Ovary (tissue), 9 donors: ENCODE data around the gene PPARA. TPM values are rescaled to one million over a fixed set of nuclear protein-coding genes. Genes with fewer than 3 reads are reported as not detected.

ENCODE experiments used
- DNase-seq, 5 donors: peaks; one replicate each; pipeline ENCODE4 v3.0.0-alpha.2; 2019 to 2020
- H3K27ac ChIP-seq, 2 donors: fragments of 200-600 bp; one replicate each; pipeline versions ENCODE4 v1.5.1 to v1.8.0; 2019 to 2022
- H3K27me3 ChIP-seq: fragments of 200-600 bp; one replicate; pipeline ENCODE4 v1.8.0; 2022
- H3K36me3 ChIP-seq: fragments of 200-600 bp; sonication (generic); one replicate; pipeline ENCODE4 v1.5.1; 2019
- H3K4me1 ChIP-seq: one replicate; pipeline ENCODE4 v1.8.1; 2013; ENCODE audit warnings: mild to moderate bottlenecking, moderate library complexity; ENCODE audit not compliant: insufficient read depth
- H3K4me3 ChIP-seq: fragments of 200-600 bp; sonication (generic); one replicate; pipeline ENCODE4 v1.5.1; 2017
- H3K9me3 ChIP-seq, 2 donors: fragments of 200-600 bp in 1 of 2; sonication (generic) in 1 of 2; one replicate each; pipeline versions ENCODE4 v1.5.1 to v1.8.1; 2013 to 2019; ENCODE audit warnings: mild to moderate bottlenecking in 1 of 2, moderate library complexity in 1 of 2
- CTCF ChIP-seq, 3 donors: fragments of 450-650 bp in 2 of 3; fragments of 200-600 bp in 1 of 3; IDR thresholded peaks; one replicate each; pipeline versions ENCODE4 v1.5.1 to v1.8.0; 2016 to 2022; ENCODE audit warnings: antibody characterized with exemption in 3 of 3, mild to moderate bottlenecking in 1 of 3
- EP300 ChIP-seq: sonication (generic); formaldehyde crosslinking; IDR thresholded peaks from one replicate; pipeline ENCODE4 v1.6.1; 2017; ENCODE audit warnings: antibody characterized with exemption
- POLR2A ChIP-seq: fragments of 450-650 bp; IDR thresholded peaks from one replicate; pipeline ENCODE4 v1.6.1; 2017; ENCODE audit warnings: antibody characterized with exemption, mild to moderate bottlenecking, moderate library complexity
- WGBS, 3 donors: extraction: QIAGEN DNeasy Blood & Tissue Kit in 1 of 3; methylation state at CpG; one replicate each; pipeline versions ENCODE4 v1.1.5 to v1.1.7; 2013 to 2017; 5-methylcytosine and 5-hydroxymethylcytosine counted together
- intact Hi-C, 4 donors: fragments of 100-400 bp; cut with DNase I; formaldehyde crosslinking; loops; one replicate each; pipeline versions ENCODE4 v1.11.0 to v1.15.1; 2022 to 2023
- polyA plus RNA-seq, 2 donors: library from polyadenylated mRNA; stranded (reverse); fragments of 200-250 nt in 1 of 2; fragments of 350-450 nt in 1 of 2; fragmentation: Illumina TruSeq in 1 of 2; extraction: RNeasy Lipid Tissue Mini Kit (QIAGEN cat#74804) in 1 of 2; gene quantifications; one replicate each; pipeline ENCODE4 v1.2.3, GENCODE V29; 2013 to 2014
- total RNA-seq, 7 donors: library from RNA; depleted of rRNA in 2 of 7; stranded (reverse); fragments of >200 nt in 2 of 7; fragmentation: NEBNext Ultra II Directional in 3 of 7; extraction: Animal tissue kit (Norgen Biotek cat#: 25700) in 3 of 7; gene quantifications; one replicate each; pipeline versions ENCODE4 v1.1.0 to v1.2.4, GENCODE V29; 2016 to 2023
- donor health status: DM: no; HTN: no; CAD: no; lungs with moderate emphysema.
- donor health status: DM: no; HTN: no; CAD: no.
- donor health status: Bipolar disorder and iron deficiency.
- donor health status: DM: yes; HTN: yes; CAD: no.
- donor health status: DM: no; HTN: no; CAD: no.
- donor health status: DM: yes; HTN: yes; CAD: no.

Gene PPARA
- total and polyA plus RNA-seq, 9 donors, result 9.7 to 41.0 (median 29.9) TPM

GRCh38 chr22:46250035-46250782, 99.9 kb downstream of the PPARA start, which contains the start of gene CDPF1:
TSS of gene CDPF1 (minus strand) at chr22:46250293. CDS start at chr22:46248284, 2,009 bp downstream.
- H3K4me1 ChIP-seq, result peaks cover 10% of the 10 kb centered on the region
- 0 to 1% (median 0%) methylated on average over 56 to 89 of the region's 89 CpGs for WGBS, 3 donors

GRCh38 chr22:46250783-46251125, 100.4 kb downstream of the PPARA start:
- TF ChIP-seq CTCF (IDR thresholded peaks at IDR 0.05) (no peak), POLR2A (no peak), EP300 (no peak)
- Histone ChIP-seq H3K9me3 (no peaks in the 10 kb centered on the region), H3K27me3 (no peaks in the 10 kb centered on the region), H3K36me3 (no peaks in the 10 kb centered on the region), H3K27ac (peak overlapping the region in 1 of 2 donors; percentile 64), H3K4me1 (peaks cover 6% of the 10 kb centered on the region), H3K4me3 (peak overlapping the region; percentile 69)
- intact Hi-C loops, result no loop called here
- no peak for DNase-seq
- 7 to 11% (median 8%) methylated on average over 20 to 25 of the region's 25 CpGs for WGBS, 3 donors

More at GRCh38 chr22:46250035-46250782, 99.9 kb downstream of the PPARA start, which contains the start of gene CDPF1:
- peak; percentile 86 to 90 (median 87) for DNase-seq
- intact Hi-C loops, result no loop called here
- no peaks in the 10 kb centered on the region for H3K9me3 ChIP-seq
- no peaks in the 10 kb centered on the region for H3K36me3 ChIP-seq
- peak within 1 kb of the TSS; percentile 69 for H3K4me3 ChIP-seq
- H3K27me3 ChIP-seq, result no peaks in the 10 kb centered on the region
- peak within 1 kb of the TSS in 1 of 2 donors; percentile 64 for H3K27ac ChIP-seq
- TF ChIP-seq POLR2A (peak; percentile 64), EP300 (no peak)

- intact Hi-C loops, result no loop called here
- WGBS, 3 donors, result 84 to 87% (median 85%) methylated on average over 7 of the region's 7 CpGs
- Histone ChIP-seq H3K4me3 (peak overlapping the region; percentile 69), H3K27me3 (no peaks in the 10 kb centered on the region), H3K9me3 (no peaks in the 10 kb centered on the region), H3K27ac (no peak overlapping the region), H3K4me1 (peaks cover 6% of the 10 kb centered on the region), H3K36me3 (no peaks in the 10 kb centered on the region)
- DNase-seq, result no peak
- TF ChIP-seq POLR2A, result no peak
- no peak for TF ChIP-seq EP300
Observed at GRCh38 chr22:46251266-46251665, 100.9 kb downstream of the PPARA start.

- intact Hi-C loops, result no loop called here
- Histone ChIP-seq H3K9me3 (no peaks in the 10 kb centered on the region), H3K36me3 (no peaks in the 10 kb centered on the region), H3K4me1 (peaks cover 6% of the 10 kb centered on the region), H3K4me3 (no peak overlapping the region), H3K27me3 (no peaks in the 10 kb centered on the region), H3K27ac (no peak overlapping the region)
- no peak for TF ChIP-seq POLR2A
- no peak for TF ChIP-seq EP300
- TF ChIP-seq CTCF (IDR thresholded peaks at IDR 0.05), result no peak
- DNase-seq, result no peak
- WGBS, 3 donors, result 91 to 94% (median 92%) methylated on average over 9 of the region's 9 CpGs
Observed at GRCh38 chr22:46251816-46252380, 101.6 kb downstream of the PPARA start.

- no peak overlapping the region for H3K4me3 ChIP-seq
- H3K4me1 ChIP-seq, result no peaks in the 10 kb centered on the region
- H3K27ac ChIP-seq, result no peak overlapping the region
- no peaks in the 10 kb centered on the region for H3K27me3 ChIP-seq
- H3K9me3 ChIP-seq, result no peaks in the 10 kb centered on the region
- TF ChIP-seq CTCF (IDR thresholded peaks at IDR 0.05), result no peak
- TF ChIP-seq EP300, result no peak
- no peak for TF ChIP-seq POLR2A
- 75 to 91% (median 87%) methylated on average over 8 of the region's 8 CpGs for WGBS, 3 donors
- H3K36me3 ChIP-seq, result no peaks in the 10 kb centered on the region
- intact Hi-C loops, result no loop called here
- no peak for DNase-seq
Observed at GRCh38 chr22:46256358-46256958, 106.1 kb downstream of the PPARA start.
